ENCODE measurements around the gene C20orf173.
"Not testable (repeated sequence)": the region's sequence is repeated elsewhere in the genome, so short reads cannot be mapped to it uniquely, and the experiment has no call there.

The C20orf173 gene, protein sequence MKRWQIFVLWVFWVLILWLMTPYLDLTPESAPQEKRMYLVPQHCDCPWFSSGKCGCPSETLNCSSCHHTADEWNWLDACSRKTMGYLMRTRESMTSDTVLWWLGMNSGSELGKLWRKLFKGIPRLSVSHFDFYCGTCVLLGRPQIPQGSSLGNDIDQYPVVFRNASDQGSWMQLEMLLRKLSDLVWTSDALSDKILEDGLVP

DNA sequence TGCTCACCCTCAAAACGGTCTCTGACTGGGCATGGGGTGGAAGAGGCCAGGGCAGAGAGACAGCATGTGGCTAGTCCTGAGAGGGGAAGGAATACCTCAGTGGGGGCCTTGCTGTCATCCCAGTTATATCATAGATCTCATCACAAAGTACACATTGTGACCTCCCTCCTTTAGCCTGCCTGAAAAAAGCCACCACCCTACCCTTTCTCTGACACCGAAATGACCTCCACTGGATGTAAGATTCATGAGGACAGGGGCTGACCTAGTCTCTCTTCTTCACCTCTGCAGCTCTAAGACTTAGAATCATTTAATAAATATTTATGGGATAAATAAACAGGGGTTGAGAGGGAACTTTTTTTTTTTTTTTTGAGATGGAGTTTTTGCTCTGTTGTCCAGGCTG is at the start of gene C20orf173:
TSS of gene C20orf173 (minus strand) at position 101 of the 400 bp plus-strand sequence. CDS start 279 bp downstream, outside the sequence.
- DNase-seq: no peak

DNA sequence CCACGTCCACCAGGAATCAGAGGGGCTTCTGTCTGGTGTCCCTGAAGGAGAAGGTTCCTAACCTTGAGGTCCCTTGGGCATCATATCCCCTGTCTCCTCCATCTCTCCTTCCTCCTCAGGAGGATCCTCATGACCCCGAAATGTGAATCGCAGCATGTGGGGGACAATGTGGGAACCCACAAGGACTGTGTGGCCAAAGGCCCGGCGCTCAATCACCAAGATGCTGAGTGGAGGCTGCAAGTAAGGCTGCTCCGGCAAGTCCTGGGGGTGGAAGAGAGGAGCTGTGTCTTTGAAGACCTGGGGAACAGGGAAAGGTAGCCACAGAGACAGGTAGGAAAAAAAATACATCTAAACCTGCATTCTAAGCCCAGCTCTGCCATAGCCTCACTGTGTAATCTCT is 49.7 kb upstream of the C20orf173 start:
- no peak for DNase-seq

DNA sequence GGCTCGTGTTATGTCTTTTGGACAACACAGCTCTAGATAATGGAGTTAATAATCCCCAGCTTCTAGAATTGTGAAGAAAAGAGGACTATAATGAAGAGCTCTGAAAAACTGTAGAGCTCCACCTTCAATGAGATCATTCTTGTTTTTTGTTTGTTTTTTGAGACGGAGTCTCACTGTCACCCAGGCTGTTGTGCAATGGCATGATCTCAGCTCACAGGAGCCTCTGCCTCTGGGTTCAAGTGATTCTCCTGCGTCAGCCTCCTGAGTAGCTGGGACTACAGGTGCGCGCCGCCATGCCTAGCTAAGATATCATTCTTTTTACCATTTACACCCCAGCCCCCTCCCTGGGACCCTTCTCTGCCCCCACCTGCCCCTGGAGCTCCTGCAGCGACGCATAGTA is 49.0 kb upstream of the C20orf173 start:
- DNase-seq: no peak

DNA sequence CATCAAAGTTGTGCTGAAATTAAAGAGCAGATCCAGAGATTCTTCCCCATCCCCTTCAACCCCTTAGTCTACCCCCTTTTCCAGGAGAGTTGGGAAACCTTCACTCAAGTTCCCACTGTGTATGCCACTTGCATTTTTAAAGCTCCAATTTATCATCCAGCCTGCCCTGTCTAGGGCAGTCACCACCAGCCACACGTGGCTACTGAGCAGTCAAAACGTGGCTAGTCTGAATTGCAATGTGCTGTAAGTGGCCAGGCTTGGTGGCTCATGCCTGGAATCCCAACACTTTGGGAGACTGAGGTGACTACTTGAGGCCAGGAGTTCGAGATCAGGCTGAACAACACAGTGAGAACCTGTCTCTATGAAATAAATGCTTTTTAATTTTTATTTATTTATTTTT is 47.4 kb upstream of the C20orf173 start:
- DNase-seq: no peak

DNA sequence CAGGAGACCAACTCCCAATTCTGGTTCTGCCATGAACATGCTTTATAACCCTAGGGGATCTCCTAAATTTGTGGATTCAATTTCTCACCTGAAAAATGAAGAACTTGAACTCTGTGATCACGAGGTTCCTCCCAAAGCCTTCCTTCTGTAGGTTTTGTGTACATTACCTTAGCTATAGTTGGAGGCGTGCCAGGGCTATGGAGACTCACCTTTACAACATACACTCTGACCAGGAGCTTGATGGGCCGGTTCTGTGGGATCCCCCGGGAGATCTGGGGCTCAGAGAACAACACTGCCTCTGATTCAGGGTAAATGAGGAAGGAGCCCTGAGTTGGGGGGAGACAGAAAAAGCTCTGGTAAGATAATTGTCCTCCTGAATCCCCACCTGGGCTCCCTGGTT is 46.5 kb upstream of the C20orf173 start:
- no peak for DNase-seq

DNA sequence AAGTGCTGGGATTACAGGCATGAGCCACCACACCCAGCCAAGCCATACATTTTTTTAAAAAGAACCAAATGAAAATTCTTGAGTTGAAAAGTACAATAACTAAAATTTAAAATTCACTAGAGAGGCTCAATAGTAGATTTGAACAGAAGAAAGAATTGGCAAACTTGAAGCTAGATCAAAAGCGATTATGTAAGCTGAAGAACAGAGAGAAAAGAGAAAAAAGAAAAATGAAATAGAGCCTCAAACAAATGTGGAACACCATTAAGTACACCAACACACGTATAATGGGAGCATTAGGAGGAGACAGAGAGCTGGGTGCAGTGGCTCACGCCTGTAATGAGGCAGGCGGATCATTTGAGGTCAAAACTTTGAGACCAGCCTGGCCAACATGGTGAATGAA is 43.4 kb upstream of the C20orf173 start:
- no peak for DNase-seq

DNA sequence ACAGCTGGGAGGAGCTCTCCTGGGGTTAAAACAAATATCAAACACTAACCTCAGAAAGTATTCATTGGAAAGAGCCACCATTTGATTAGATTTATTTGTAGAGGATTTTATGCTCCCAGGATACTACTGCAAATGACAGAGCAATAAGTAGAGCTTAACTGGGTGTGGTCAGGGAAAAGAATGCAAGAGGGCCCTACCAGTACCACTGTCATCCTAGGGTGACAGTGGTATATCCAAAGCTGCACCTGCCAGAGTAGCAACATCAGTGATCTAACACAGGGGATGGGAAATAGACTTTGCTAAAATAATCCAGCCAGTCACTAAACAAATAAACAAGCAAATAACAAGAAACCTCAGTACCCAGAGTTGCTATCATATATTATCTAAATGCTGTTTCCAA is 42.1 kb upstream of the C20orf173 start:
- no peak for DNase-seq

DNA sequence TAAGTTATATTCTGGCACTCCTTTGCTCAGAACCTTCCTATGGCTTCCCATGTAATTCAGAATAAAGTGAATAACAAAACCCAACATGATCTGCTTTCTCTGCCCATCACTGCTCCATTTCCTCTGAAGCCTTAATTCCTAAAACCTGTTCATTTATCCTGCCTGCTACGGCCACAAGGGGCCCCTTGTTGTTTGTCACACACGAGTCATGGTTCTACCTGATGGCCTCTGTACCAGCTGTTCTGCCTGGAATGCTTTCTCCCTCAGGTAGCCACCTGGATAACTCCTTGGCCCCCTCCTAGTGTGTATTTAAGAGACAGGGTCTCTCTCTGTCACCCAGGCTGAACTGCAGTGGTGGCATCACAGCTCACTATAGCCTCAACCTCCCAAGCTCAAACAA is 39.2 kb upstream of the C20orf173 start:
- DNase-seq: no peak

DNA sequence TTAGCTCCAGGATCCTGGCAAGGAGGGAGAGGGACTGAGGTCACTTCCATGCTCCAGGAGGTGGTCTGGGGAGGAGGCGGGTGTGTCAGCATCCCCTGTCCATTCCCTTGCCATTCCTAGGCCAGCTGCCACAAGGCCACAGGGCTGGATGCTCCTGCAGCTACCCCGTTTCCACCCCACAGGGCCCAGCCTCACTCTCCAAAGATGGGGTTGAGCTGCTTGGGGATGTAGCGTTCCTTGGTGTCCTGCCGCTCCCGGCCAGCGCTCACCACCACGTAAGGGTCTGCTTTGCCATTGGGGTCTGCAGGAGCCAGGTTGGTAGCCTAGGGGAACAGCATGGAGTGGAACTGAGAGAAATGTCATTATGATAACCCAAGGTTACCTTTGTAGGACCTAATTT is 35.5 kb upstream of the C20orf173 start:
- no peak for DNase-seq

DNA sequence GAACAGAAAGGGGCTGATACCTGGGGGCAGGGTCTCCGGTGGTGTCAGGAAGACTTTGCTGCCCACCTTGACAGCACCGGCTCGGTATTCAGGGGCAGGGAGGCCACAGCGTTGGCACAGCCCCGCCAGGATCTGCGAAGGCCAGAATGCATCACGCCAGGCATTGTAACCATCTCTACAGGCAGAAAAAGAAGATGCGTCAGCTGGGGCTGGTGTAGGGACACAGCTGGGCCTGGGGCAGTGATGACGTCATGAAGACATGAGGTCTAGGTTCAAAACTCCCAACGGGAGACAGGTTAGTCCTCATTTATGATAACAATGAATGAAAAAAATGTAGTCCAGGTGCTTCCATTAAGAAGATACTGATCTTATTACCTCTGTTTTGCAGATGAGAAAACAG is 34.4 kb upstream of the C20orf173 start:
- no peak for DNase-seq

DNA sequence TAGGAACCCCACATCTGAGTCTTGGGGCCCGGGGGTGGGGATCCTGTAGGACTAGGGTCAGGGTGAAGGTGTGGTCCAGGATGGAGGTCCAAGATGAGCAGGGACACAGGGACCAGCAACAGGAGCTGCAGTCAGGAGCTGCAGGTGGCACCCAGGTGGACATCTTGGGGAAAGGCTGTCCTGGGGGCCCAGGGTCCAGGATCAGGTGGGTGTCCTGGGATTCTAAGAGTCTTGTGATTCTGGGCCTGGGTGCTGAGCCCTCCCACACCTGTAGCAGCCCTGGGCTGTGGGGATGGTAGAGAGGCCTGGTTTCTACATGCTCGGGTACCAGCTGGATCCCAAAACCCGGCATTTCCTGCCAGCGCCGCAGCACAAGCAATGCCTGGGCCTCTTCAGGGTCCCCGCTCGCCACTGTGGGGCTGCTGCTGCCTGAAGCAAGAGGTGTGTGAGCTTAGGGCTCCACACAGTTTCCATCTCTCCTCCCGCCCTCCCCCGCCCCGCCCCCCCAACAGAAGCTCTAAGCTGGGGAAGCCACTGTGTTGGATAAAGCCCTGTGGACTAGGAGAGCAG is 33.2 kb upstream of the C20orf173 start:
- DNase-seq: no peak

DNA sequence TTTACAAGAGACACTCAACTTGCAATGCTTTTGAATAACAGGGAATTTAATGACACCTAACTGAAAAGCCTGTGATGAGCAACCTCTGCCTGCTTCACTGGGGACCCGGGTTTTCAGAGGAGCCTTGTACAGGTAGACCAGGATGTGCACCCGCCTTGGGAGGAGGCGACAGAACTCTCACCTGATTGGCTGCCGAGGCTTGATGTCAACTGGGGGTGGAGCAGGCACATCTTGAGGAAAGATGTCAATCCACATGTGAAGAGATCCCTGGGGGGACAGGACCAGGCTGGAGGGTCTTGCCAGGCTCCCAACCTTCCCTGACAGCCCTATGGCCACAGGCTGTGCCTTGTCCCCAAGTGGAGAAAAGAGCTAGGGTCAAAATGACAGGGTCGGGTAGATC is 32.2 kb upstream of the C20orf173 start:
- DNase-seq: no peak

DNA sequence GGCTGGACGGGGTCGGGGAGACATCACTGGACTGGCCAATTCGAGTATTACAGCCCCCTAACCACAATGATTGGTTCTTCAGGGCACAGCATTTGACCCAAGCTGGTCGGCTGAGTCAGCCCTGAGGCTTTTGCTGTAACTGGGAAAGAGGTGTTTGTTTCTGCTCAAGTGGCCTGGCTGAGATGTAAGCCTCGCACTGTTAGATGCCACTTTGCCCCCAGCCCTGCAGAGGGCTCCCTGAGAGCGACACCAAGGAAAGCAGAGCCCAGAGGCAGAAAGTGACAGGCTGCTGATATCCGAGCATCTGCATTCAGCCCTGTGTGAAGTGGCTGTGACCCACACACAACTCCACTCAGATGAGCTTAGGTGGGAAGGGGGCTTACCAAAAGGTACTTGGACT is 31.8 kb upstream of the C20orf173 start:
- DNase-seq: no peak

DNA sequence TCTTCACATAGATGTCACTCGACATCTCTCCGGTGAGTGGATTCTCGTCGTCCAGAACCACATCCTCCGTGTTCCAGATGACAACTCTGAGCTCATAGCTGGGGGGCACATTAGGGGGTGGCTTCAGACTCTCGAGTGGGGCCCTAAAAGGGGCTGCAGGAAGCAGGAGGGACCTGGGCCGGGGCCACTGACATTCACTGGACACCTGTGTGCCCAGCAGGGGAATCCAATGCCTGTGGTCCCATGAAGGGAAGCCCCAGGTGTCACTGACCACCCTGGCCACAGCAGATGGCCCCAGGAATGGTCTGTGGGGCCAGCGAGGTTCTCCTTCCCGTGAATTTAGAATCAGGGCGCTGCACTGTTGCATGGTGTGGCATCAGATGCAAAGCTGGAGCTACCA is 31.1 kb upstream of the C20orf173 start:
- no peak for DNase-seq

DNA sequence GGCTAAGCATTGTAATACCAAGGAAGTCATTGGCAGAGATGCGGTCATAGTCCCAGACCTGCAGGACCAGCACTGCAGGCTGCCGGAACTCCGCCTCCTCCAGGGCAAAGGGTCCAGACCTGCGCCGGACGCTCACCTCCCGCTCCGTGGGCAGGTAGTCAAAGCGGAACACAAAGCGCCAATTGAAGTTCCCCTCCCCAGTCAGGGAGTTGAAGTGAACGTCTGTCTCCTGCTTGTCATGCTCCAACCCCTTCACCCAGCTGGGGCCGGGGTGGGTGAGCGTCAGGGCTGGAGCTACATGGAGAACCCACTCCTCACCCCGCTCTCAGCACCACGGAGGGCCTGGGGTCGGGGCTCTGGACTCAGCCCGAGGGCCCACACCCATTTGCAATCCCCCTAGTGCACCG is 30.7 kb upstream of the C20orf173 start:
- no peak for DNase-seq

DNA sequence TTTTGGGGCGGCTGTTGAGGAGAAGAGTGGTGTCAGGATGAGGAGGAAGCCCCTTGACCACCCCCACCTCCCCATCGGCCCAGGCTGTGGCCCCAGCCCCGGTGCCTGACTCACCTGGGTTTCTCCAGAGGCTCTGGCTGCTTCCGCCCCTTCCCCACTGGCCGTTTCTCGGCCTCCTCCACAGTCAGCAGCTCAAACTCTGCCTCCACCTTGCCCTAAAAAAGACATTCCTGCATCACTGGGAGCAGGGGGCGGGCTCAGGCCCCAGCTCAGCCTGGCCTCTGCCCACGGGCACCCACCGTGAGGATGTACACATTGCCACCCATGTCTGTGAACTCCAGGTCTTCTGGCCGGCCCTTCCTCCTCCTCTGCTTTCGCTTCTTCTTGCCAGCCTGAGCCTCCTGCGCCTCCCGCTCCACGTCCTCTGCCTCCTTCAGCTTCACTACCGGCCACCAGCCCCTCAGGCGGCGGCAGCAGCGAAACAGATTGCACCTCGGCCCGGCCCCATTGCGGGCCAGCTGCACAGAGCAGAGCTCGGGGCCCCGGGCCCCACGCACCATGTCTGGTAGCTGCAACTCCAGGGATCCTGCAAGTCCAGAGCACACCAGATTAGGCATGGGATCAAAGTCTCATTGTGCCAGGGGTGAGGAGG is 29.7 kb upstream of the C20orf173 start:
- no peak for DNase-seq

DNA sequence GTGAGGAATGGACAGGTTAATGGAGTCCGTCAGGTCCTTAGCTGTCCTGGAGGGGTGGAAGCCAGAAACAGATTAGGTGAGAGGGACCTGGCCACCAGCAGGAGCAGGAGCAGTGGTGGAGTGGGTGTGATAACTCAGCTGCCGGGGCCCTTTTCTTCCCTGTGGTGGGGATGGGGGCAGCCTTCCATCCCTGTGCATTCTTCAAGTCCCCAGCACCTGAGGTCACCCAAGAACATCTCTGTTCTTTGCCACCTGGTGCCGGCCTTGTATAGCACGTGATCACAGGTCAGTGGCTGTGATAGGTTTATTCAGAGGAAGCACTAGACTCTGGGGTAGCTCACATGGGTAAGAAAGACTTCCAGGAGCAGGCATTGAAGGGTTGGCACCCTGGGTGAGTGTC is 29.0 kb upstream of the C20orf173 start:
- DNase-seq: no peak

DNA sequence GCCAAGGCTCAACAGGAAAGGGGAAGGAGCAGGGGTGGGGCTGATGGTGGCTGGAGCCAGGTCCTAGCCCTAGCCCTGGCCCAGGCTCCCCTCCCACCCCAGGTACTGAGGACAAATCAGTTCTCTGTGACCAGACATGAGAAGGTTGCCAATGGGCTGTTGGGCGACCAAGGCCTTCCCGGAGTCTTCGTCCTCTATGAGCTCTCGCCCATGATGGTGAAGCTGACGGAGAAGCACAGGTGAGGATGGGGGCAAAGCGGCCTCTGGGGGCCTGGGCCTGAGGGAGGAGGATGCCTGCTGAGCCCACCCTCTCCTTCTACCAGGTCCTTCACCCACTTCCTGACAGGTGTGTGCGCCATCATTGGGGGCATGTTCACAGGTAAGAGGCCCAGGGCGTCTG is 27.4 kb upstream of the C20orf173 start:
- no peak for DNase-seq

DNA sequence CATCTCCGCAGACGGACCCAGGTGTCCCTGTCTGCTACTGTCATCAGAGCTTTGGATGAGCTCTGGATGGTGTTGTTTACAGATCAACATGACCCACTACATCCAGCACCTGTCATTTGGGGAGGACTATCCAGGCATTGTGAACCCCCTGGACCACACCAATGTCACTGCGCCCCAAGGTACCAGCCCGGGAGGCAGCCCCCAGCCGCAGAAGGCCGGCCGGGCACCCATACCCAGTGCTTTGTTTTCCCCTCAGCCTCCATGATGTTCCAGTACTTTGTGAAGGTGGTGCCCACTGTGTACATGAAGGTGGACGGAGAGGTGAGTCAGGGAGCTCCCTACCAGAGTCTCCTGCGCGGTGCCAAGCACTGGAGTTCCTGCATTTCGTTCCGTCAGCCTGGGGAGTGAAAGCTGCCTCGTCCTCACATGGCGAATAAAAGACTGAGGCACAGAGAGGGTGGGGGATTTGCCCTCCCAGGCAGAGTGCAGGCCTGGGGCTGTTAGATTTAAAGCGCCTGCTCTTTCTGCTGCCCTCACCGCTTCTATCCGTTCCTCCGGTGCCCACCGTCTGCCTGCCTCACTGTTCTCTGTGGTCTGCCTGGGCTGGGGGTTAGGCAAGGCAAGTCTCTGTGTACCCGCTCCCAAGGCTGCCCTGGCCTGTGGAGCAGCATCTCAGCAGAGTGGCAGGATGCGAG is 26.6 kb upstream of the C20orf173 start:
- DNase-seq: no peak

DNA sequence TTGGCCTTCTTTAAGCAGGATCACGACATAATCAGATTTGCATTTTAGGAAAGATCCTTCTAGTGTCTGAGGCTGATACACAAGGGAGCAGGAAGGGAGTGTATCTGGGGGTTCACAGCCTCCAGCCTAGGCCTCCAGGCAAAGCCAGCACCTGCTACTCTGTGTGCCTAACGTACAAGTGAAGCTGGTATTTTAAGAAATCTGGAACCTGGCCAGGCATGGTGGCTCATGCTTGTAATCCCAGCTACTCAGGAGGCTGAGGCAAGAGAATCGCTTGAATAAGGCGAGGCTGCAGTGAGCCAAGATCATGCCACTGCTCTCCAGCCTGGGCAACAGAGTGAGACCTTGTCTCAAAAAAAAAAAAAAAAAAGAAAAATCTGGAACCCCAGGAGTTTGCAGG is 26.0 kb upstream of the C20orf173 start:
- not testable (repeated sequence) for DNase-seq

DNA sequence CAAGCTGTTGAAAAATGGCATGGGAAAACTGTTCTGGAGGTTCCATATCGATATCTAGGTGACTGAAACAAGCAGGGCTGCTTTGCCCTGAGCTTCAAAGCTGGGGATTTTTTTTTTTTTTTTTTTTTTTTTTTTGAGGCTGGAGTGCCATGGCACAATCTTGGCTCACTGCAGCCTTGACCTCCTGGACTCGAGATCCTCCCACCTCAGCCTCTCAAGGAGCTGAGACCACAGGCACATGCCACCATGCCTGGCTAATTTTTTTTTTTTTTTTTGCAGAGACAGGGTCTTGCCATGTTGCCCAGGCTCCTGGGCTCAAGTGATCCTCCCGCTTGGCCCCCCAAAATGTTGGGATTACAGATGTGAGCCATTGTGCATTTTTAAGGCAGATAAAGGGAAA is 23.5 kb upstream of the C20orf173 start:
- DNase-seq: no peak

DNA sequence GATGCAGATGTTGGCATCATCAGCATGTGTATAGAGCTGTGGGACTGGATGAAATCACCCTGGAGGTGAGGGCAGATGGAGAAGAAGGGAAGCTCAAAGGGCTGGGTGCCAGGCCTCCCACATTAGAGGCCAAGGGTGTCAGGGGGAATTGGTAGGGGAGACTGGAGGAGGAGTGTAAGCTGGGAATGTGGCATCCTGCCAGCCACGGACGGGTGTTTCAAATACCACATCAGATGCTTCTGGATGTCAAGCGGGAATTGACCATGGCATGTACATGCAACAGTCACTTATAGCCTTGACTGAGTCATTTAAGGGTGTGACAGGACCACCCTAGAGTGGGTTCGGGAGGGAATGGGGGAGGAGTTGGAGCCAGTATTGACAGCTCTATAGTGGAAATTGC is 22.1 kb upstream of the C20orf173 start:
- DNase-seq: no peak

DNA sequence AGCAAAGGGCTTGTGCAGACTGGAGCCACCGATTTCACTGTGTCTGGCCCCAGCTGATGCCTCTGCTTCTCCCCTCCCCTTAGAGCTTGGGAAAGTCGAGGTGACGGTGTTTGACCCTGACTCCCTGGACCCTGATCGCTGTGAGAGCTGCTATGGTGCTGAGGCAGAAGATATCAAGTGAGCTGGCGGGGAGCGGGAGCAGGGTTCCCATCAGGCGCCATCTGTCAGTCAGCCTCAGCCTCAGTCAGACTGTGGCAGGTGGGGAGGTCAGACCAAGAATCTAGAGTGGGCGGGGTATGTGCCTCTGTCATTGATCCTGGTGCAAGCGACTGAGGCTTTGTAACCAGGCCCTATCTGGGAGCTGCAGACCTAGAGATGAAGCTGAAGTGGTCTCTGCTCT is 17.9 kb upstream of the C20orf173 start:
- no peak for DNase-seq

DNA sequence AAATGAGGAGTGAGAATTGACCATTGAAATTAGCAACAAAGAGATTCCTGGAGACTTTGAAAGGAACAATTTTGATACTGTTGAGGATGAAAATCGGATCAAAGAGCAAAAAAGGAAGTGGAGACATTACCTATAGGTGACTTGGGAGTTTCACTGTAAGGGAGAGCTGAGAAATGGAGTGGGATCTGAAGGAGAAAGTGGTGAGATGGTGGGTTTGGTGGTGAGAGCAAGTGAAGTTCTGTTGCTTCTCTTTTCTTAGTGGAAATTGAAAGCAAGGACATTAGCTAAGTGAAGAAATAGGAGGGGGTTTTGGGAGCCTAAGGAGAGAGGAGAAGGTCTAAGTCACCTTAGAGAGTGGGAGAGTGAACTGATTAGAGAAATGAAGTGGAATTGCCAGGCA is 16.7 kb upstream of the C20orf173 start:
- no peak for DNase-seq

Data from CD4-positive, alpha-beta T cell treated with Interleukin-4 for 4 hours (primary cell).